DMS114 treated with DMSO at 0.1 percent for 48 hours (cell line): ENCODE results near the gene CACNA2D2.

ENCODE experiments used
- DNase-seq: peaks from one replicate; lab custom pipeline; 2025; ENCODE audit not compliant: unreplicated experiment; lab: John Stamatoyannopoulos, UW

The CACNA2D2 gene

DNA sequence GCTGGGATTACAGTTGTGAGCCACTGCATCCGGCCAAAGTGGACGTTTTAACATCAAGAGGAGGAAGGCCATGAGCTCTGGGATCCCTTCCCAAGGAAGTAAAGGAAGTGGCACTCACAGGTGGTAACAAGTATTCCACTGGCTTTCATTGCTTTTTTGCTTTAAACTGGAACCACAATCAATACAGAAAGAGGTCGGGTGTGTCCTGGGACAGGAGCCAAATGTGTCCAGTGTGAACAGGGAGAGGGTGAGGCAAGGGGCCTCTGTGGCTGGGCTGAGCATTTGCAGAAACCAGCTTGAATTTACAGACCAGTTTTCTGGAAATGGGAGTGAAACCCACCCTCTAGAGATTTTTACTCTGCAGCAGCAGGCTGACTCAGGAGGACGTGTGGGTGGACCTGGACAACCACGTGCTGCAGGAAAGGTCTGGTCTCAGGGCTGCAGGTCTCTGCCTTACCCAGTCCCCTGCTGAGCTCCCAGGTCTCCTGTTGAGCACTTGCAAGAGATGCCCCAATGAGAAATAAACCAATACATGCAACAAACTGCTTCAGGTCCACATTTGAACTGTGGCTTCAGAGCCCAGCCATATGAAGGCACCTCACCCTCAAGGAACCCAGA lies 101.3 kb downstream of the CACNA2D2 start:
- DNase-seq, result no peak

- no peak for DNase-seq
Observed at GRCh38 chr3:50396502-50396901, 106.9 kb downstream of the CACNA2D2 start.

DNA sequence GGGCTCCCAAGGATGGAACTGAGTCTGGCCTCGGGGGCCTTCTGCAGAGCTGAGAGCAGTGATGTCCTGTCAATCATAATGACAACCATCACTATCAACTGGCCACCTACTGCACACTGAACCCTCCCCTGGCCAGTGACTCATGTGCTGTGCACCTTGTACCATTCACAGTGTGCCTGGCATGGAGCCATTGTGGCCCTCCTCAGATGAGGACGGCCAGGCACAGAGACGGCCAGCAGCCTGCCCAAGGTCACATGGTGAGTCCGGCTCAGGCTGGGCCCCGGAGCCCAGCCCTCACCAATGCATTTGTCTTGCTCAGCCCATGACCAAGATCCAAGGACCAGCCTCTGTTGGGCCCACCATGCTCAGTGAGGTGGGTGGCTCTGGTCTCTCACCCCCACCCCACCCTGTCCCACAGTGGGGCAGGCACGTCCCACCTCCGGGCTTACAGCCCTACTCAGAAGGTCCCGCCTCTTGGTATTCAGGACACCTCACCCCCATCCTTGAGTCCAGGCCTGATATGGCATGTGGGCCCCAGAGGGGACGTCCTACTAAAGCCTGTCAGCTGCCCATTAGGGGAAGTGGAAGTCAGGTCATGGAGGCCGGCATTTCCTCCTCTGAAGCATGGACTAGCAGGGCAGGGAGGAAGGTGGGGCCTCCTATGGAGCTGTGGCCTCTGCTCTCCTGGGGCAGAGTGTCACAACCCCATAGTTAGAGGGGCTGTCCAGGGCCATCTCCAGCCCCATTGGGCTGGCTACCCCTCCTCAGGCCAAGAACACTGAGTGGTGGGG lies 108.2 kb downstream of the CACNA2D2 start:
- no peak for DNase-seq

GRCh38 chr3:50393061-50393460 lies 110.4 kb downstream of the CACNA2D2 start:
- DNase-seq, result no peak

- no peak for DNase-seq
Observed at GRCh38 chr3:50392101-50392715, 111.2 kb downstream of the CACNA2D2 start.

DNA sequence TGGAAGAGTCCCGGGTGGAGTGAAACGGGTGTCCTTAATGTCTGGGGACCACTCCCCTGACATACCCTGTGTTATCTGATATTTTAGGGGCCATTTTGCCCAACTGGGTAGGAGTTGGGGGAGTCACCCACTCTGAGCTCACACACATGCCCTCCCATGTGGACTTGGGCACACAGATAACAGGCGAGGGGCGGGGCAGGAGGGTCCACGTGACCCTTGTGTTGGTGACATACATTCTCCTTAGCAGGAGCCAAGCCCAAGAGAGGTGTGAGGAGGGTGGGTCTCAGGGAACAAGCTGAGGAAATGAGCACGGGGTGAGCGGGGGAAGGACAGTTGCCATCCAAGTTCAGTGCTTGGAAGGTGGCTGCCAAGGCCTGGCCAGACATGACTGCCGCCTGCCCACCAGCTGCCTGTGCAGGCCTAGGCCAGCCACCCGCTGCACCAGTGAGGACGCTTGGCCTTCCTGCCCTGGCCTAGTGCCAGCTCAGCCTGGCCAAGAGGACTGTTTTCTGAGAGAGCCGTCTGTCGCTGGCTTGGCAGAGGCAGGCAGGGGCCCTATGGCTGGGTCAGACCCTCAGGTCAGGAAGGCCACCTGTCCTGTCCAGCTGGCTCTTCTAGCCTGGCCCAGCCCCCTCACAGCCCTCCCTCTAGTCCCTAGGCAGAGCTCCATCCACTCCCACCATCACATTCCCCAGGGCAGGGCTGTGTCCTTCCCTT lies 112.8 kb downstream of the CACNA2D2 start:
- DNase-seq, result no peak

DNA sequence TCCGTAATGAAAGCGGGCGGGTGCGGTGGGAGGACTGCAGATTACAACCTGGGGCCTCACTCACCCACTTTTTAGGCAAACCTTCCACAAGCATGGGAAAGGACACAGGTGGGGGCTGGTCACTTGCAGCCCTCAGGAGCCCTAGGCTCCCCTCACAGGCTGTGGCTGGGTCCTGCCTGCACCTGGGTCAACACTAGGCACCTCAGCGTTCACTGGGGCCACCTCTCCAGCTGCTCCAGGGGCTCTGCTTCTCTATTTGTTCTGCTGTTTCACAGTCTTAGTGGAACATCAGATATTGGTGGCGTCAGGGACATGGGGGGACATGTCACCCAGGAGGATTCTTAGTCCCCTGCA lies 114.0 kb downstream of the CACNA2D2 start:
- no peak for DNase-seq

GRCh38 chr3:50388720-50389413 lies 114.6 kb downstream of the CACNA2D2 start:
- no peak for DNase-seq

- no peak for DNase-seq
Observed at GRCh38 chr3:50388016-50388719, 115.3 kb downstream of the CACNA2D2 start.

- DNase-seq, result no peak
Observed at GRCh38 chr3:50385754-50386153, 117.7 kb downstream of the CACNA2D2 start.

DNA sequence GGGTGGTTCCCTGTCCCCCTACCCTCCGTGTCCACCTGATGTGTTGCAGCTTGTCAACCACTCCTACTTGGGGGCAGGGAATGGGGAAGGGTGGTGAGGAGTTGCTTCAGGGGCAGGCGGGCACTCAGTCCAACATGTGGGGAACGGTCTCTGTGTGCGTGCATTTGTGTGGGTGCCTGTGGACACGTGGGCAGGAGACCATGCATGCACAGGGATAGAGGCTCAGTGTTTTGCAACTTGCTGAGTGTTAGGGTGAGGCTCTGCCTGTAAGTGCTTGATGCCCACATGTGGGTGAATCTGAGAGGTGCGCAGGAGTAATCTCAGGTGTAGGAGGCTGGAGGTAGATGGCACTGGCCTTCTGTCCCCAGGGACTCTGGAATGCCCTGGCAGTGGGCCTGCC lies 119.7 kb downstream of the CACNA2D2 start:
- no peak for DNase-seq

GRCh38 chr3:50382722-50383121 lies 120.7 kb downstream of the CACNA2D2 start:
- no peak for DNase-seq

DNA sequence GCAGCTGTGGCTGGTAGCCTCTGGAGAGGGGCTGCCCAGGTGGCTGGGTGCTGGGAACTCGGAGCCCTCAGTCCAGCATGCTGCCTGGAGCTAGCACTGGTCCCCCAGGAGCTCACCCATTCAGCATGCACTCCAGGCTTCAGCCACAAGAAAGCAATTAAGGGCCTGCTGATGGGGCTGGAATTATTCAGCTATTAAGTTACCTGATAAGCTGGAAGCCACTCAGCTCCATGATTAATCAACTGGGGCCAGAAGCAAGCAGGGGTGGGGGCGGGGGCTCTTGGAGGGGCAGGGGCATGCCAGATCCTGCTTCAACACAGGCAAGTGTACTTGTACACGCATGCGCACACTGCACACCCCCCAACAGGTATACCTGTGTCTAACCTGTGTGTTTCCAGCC lies 122.1 kb downstream of the CACNA2D2 start:
- DNase-seq, result no peak

DNA sequence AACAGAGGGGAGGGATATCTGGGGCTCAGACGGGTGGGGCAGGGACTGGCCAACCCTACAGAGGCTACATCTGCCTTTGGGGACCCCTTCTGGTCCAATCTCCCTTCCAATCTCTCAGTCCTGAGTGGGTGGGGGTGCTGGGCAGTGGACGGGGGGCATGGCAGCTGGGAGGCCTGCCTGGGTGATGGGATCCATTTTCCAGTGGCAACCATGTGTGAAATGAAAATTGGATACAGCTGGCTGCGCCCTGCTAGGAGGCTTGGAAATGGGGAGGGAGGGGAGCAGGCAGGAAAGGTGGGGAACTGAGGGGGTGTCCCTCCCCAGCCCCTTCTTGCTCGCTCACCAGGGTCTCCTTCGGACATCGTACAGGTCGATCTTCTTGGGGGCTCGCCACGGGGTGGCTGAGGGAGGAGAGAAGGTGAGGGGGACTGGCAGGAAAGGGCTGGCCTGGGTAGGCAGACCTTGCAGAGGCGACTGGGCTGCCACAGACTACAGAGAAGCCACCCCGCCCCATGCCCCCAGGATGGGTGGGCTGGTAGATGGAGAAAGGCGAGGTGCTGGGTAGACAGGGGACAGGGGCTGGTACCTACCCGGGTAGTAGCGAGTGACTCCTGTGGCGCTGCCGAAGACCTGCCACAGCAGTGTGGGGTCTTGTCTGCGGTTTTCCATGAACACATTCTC lies 122.9 kb downstream of the CACNA2D2 start:
- no peak for DNase-seq

DNA sequence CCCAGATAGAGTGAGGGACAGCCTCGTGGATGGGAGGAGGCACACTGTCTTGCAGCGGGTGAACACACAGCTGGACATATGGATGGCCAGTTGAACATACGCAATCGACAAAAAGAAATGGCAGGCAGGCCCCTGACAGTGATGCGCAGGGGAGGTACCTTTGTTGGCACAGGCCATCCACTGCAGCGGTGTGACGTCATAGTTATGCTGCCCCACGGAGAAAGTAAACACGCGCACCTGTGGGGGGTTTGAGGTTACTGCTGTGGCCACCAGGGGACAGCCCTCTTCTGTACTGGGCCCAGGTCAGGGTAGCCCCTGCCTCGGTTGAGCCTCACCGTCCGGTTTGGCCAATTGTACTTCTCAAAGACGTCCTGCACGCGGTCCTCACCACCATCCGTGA lies 124.7 kb downstream of the CACNA2D2 start:
- DNase-seq, result no peak

DNA sequence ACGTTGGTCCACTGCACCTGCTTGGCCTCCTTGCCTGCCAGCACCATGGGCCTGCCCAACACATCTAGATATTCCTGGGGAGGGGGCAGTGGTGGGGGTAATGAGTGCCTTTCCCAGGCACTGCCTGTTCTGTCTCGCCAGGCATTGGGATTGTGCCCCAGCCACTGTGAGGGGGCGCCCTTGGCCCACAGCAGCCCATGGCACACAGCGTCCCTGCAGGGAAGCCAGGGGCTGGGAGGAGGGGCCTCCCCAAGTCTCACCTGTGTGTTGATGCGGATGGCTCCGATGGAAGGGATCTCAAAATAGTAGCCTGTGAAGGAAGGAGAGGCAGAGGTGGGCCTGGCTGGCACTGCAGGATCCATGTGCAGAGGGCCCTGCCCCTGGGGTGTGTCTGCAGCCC lies 125.4 kb downstream of the CACNA2D2 start:
- DNase-seq, result no peak

GRCh38 chr3:50375258-50375931 lies 128.0 kb downstream of the CACNA2D2 start:
- no peak for DNase-seq

DNA sequence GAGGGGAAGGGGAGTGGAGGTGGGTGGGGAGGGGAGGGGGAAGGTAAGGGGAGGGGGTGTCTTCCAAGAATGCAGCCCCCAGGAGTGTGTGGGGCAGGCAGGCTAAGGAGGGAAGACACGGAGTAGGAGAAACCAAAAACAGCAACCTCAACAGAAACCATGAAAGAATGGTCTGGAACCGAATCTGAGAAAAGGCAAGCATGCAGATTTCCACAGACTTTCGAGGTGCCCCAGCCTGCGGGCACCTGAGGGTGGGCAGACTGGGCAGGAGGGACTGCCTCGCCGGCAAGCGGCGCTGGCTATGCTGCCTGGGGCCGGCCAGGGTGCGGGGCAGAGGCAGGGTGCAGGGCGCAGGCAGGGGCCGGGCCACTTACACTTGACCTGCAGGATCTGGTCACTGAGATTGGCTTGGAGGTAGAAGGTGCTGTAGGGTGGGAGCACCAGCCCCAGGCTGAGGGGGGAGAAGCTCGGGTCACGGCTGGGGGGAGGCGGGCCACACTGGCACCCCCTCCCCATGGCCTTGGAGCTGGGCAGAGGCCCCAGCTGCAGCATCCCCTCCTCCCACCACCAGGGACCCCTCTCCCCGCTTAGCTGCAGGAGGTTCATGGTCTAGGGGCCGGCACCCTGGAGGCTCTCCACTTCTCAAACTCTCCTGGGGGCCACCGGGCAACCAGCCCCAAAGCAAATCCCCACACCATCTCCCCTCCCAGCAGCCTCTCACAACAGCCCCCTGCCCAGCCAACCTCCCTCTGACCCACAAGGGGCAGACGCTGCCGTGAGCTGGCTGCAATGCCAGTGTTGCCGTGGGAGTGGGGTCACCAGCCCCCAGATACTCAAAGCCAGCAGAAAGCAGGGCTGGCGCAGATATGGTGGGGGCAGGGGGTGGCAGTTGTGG lies 128.8 kb downstream of the CACNA2D2 start:
- DNase-seq, result no peak
